GM19463 (cell line): ENCODE measurements around the gene ASPHD1.
"Not testable (repeated sequence)": the region's sequence is repeated elsewhere in the genome, so short reads cannot be mapped to it uniquely, and the experiment has no call there.

Source experiments
- ATAC-seq: cut with Tn5 transposase; IDR thresholded peaks from one replicate; pipeline ENCODE4 v1.9.1; 2021; ENCODE audit warnings: mild to moderate bottlenecking, moderate library complexity; ENCODE audit not compliant: unreplicated experiment

ASPHD1 gene

GRCh38 chr16:29927070-29927905 lies 27.0 kb downstream of the ASPHD1 start:
- no peak for ATAC-seq

GRCh38 chr16:29931750-29932149 lies 31.5 kb downstream of the ASPHD1 start:
- not testable (repeated sequence) for ATAC-seq

- ATAC-seq = no peak
Observed at GRCh38 chr16:29940656-29941055, 40.4 kb downstream of the ASPHD1 start.

- no peak for ATAC-seq
Observed at GRCh38 chr16:29943846-29944799, 43.8 kb downstream of the ASPHD1 start.

- no peak for ATAC-seq
Observed at GRCh38 chr16:29947897-29948296, 47.6 kb downstream of the ASPHD1 start.

- no peak for ATAC-seq
Observed at GRCh38 chr16:29950806-29951461, 50.6 kb downstream of the ASPHD1 start.

- no peak for ATAC-seq
Observed at GRCh38 chr16:29951625-29952365, 51.5 kb downstream of the ASPHD1 start.
